HepG2 (cell line): Measurements from ENCODE around the gene FAM163B. TPM values are rescaled to one million over a fixed set of nuclear protein-coding genes. Genes with fewer than 3 reads are reported as not detected.
A peak's percentile ranks its signal among the peaks of the same experiment; 100 is the strongest.

Source experiments
- ATAC-seq: fragments of 200-7000 bp; cut with Tn5 transposase; 3 replicates; pipeline ENCODE4 v1.9.1; 2020; ENCODE audit warnings: mild to moderate bottlenecking, moderate library complexity
- BruUV-seq: library from RNA; stranded (reverse); fragments of 400-500 nt; replicated peaks from 2 replicates; lab custom pipeline; 2021; lab: Mats Ljungman, UMichigan
- CTCF ChIA-PET: fragments of 300-600 bp; formaldehyde crosslinking; extraction: SDS; loops from one replicate; lab custom pipeline; 2021; ENCODE audit warnings: low total read pairs, inconsistent platforms, low intra/inter-chr PET ratio; lab: Yijun Ruan, JAX
- POLR2A ChIA-PET: fragments of 350-600 bp; sonication (Branson Sonifier 250); formaldehyde crosslinking; loops from one replicate; lab custom pipeline; 2020; ENCODE audit warnings: antibody characterized with exemption, inconsistent platforms; lab: Yijun Ruan, JAX
- DNase-seq: peaks from one replicate; pipeline ENCODE4 v3.0.0-alpha.2; 2015; ENCODE audit warnings: low spot score
- FAIRE-seq: peaks from 3 replicates; lab custom pipeline; 2011; peaks lifted over from hg19 to GRCh38; lab: Jason Lieb, UNC
- H2AFZ ChIP-seq: one replicate; pipeline ENCODE4 v1.6.1; 2011; ENCODE audit warnings: low read length, inconsistent platforms
- H3K27ac ChIP-seq: fragments of 300-600 bp; 3 replicates; pipeline ENCODE4 v1.8.0; 2011; ENCODE audit warnings: mixed run types, mild to moderate bottlenecking, mixed read lengths, low read length, inconsistent platforms; ENCODE audit not compliant: insufficient read depth; ENCODE audit errors: extremely low read length
- H3K27me3 ChIP-seq, 2 experiments: fragments of 200-600 bp in 1 of 2; 2 replicates in 1 of 2; 3 replicates in 1 of 2; pipeline versions ENCODE4 v1.6.0 to v1.8.0; 2011; ENCODE audit warnings: low read length in 2 of 2, mild to moderate bottlenecking in 2 of 2, moderate library complexity in 2 of 2, inconsistent platforms in 1 of 2; ENCODE audit not compliant: insufficient read depth in 2 of 2, control insufficient read depth in 1 of 2
- H3K36me3 ChIP-seq, 2 experiments: fragments of 200-600 bp in 1 of 2; replicated peaks in 1 of 2; 2 replicates in 1 of 2; 3 replicates in 1 of 2; pipeline versions ENCODE4 v1.5.1 to v1.8.0; 2011; ENCODE audit warnings: low read length in 2 of 2, inconsistent platforms in 1 of 2; ENCODE audit not compliant: insufficient read depth in 2 of 2, control insufficient read depth in 1 of 2
- H3K4me1 ChIP-seq: 2 replicates; pipeline ENCODE4 v1.5.1; 2012; ENCODE audit warnings: low read length, inconsistent platforms; ENCODE audit not compliant: insufficient read depth
- H3K4me2 ChIP-seq: 2 replicates; pipeline ENCODE4 v1.6.0; 2011; ENCODE audit warnings: low read depth, low read length, inconsistent platforms
- H3K4me3 ChIP-seq, 3 experiments: fragments of 200-600 bp in 1 of 3; sonication (generic), shearing (Covaris generic) in 1 of 3; replicated peaks in 1 of 3; 2 replicates each; pipeline ENCODE4 v1.5.1; 2011 to 2016; ENCODE audit warnings: low read length in 3 of 3, inconsistent platforms in 2 of 3, low read depth in 2 of 3, mild to moderate bottlenecking in 2 of 3, control low read depth in 1 of 3, mixed read lengths in 1 of 3; ENCODE audit not compliant: insufficient read depth in 1 of 3
- H3K79me2 ChIP-seq: one replicate; pipeline ENCODE4 v1.6.1; 2011; ENCODE audit warnings: low read length, inconsistent platforms; ENCODE audit not compliant: insufficient read depth
- H3K9ac ChIP-seq: 2 replicates; pipeline ENCODE4 v1.6.0; 2011; ENCODE audit warnings: mild to moderate bottlenecking, low read depth, low read length, inconsistent platforms; ENCODE audit not compliant: insufficient read depth
- H3K9me3 ChIP-seq: 2 replicates; pipeline ENCODE4 v1.5.1; 2012; ENCODE audit warnings: mild to moderate bottlenecking, low read length
- H4K20me1 ChIP-seq: 2 replicates; pipeline ENCODE4 v1.6.0; 2011; ENCODE audit warnings: inconsistent platforms, mild to moderate bottlenecking, low read length, moderate library complexity; ENCODE audit not compliant: insufficient read depth
- FOSL2 ChIP-seq: sonication (generic); formaldehyde crosslinking; IDR thresholded peaks from 2 replicates; pipeline ENCODE4 v1.4.0; 2020; ENCODE audit warnings: missing genetic modification reagents
- FOXO4 ChIP-seq: sonication (generic); formaldehyde crosslinking; conservative IDR thresholded peaks from 2 replicates; pipeline ENCODE4 v1.8.1; 2023; ENCODE audit warnings: missing genetic modification reagents
- FOXP4 ChIP-seq: sonication (generic); formaldehyde crosslinking; IDR thresholded peaks from 2 replicates; pipeline ENCODE4 v1.4.0; 2020; ENCODE audit warnings: missing genetic modification reagents
- HOXA3 ChIP-seq: sonication (generic); formaldehyde crosslinking; IDR thresholded peaks from 2 replicates; pipeline ENCODE4 v1.5.0; 2020; ENCODE audit warnings: missing genetic modification reagents
- SOX13 ChIP-seq, 3 experiments: fragments of 450-650 bp in 1 of 3; sonication (generic) in 1 of 3; formaldehyde crosslinking in 1 of 3; IDR thresholded peaks in 2 of 3; conservative IDR thresholded peaks in 1 of 3; 2 replicates each; pipeline versions ENCODE4 v1.5.0 to v1.6.1; 2016 to 2020; ENCODE audit warnings: antibody characterized with exemption in 1 of 3, mild to moderate bottlenecking in 1 of 3, missing compliant biosample characterization in 1 of 3, missing genetic modification reagents in 1 of 3, moderate library complexity in 1 of 3
- SOX6 ChIP-seq, 2 experiments: fragments of 450-650 bp in 1 of 2; sonication (generic) in 1 of 2; formaldehyde crosslinking in 1 of 2; IDR thresholded peaks; 2 replicates each; pipeline versions ENCODE4 v1.4.0 to v1.6.1; 2017 to 2020; ENCODE audit warnings: antibody characterized with exemption in 1 of 2, mild to moderate bottlenecking in 1 of 2, missing genetic modification reagents in 1 of 2
- SP1 ChIP-seq, 2 experiments: fragments of 450-650 bp in 1 of 2; sonication (generic) in 1 of 2; formaldehyde crosslinking in 1 of 2; IDR thresholded peaks; 2 replicates each; pipeline versions ENCODE4 v1.4.0 to v1.6.1; 2016 to 2020; ENCODE audit warnings: missing genetic modification reagents in 1 of 2
- TCF7 ChIP-seq: sonication (generic); IDR thresholded peaks from 2 replicates; pipeline ENCODE4 v1.6.1; 2016; ENCODE audit warnings: antibody characterized with exemption, low read depth
- ZMYM4 ChIP-seq: sonication (generic); formaldehyde crosslinking; IDR thresholded peaks from 2 replicates; pipeline ENCODE4 v1.8.1; 2023; ENCODE audit warnings: mild to moderate bottlenecking, missing genetic modification reagents
- ZNF264 ChIP-seq: sonication (generic); formaldehyde crosslinking; IDR thresholded peaks from 2 replicates; pipeline ENCODE4 v1.4.0; 2020; ENCODE audit warnings: missing genetic modification reagents
- ZNF629 ChIP-seq: sonication (generic); formaldehyde crosslinking; conservative IDR thresholded peaks from 2 replicates; pipeline ENCODE4 v1.5.0; 2020; ENCODE audit warnings: missing genetic modification reagents
- ZNF674 ChIP-seq: sonication (generic); formaldehyde crosslinking; IDR thresholded peaks from 2 replicates; pipeline ENCODE4 v1.5.0; 2020; ENCODE audit warnings: low read depth, mild to moderate bottlenecking, missing genetic modification reagents
- ZNF687 ChIP-seq: sonication (generic); formaldehyde crosslinking; IDR thresholded peaks from 2 replicates; pipeline ENCODE4 v1.5.1; 2020; ENCODE audit warnings: mild to moderate bottlenecking, missing genetic modification reagents, moderate library complexity
- ZNF747 ChIP-seq: sonication (generic); formaldehyde crosslinking; IDR thresholded peaks from 2 replicates; pipeline ENCODE4 v1.8.1; 2023; ENCODE audit warnings: missing genetic modification reagents, mild to moderate bottlenecking, borderline replicate concordance
- WGBS: methylation state at CpG from one replicate; pipeline ENCODE4 v1.1.6; 2017; ENCODE audit warnings: low lambda C conversion rate; 5-methylcytosine and 5-hydroxymethylcytosine counted together
- in situ Hi-C: cut with HindIII; loops from 2 replicates; pipeline ENCODE4 v1.10.0; 2017; ENCODE audit warnings: low pct_unique_long_range_greater_than_20kb; ENCODE audit not compliant: extremely low pct_ligation_motif_present
- intact Hi-C: fragments of 100-400 bp; cut with micrococcal nuclease; formaldehyde crosslinking; loops from one replicate; pipeline ENCODE4 v1.10.0; 2022; ENCODE audit not compliant: unreplicated experiment
- polyA plus RNA-seq, 8 experiments: library from polyadenylated mRNA; depleted of rRNA in 3 of 8; stranded (reverse) in 7 of 8; unstranded in 1 of 8; fragments of >200 nt; fragmentation: Illumina TruSeq in 4 of 8; extraction: Trizol in 4 of 8; gene quantifications; 2 replicates each; pipeline versions ENCODE4 v1.2.1 to v1.2.3, GENCODE V29; 2011 to 2016; ENCODE audit warnings: low read depth in 4 of 8, missing spikeins in 1 of 8, mixed read lengths in 1 of 8; ENCODE audit not compliant: insufficient read depth in 1 of 8
- total RNA-seq, 5 experiments: library from RNA; depleted of rRNA; stranded (reverse); fragments of >200 nt; fragmentation: Illumina TruSeq; extraction: Trizol; gene quantifications; 2 replicates each; pipeline ENCODE4 v1.2.3, GENCODE V29; 2016; ENCODE audit warnings: low read depth in 1 of 5

Gene FAM163B
- total and polyA plus RNA-seq, 2 of the 13 experiments (the other 11 are each of a cell fraction or from before 2014, with no cell fraction given): not detected

GRCh38 chr9:133558191-133559126 lies 50.7 kb downstream of the FAM163B start:
- CTCF ChIA-PET: no interaction called here
- Histone ChIP-seq H3K27ac (no peak overlapping the region), H3K4me1 (peaks cover 20% of the 10 kb centered on the region), H3K4me3 (no peak overlapping the region), H2AFZ (no peak overlapping the region), H4K20me1 (no peaks in the 10 kb centered on the region), H3K27me3 (peaks cover 0 to 3% of the 10 kb centered on the region in 2 experiments; a peak in 2 of 5 replicates), H3K4me2 (no peak overlapping the region), H3K9me3 (no peaks in the 10 kb centered on the region), H3K79me2 (no peaks in the 10 kb centered on the region), H3K9ac (no peak overlapping the region), H3K36me3 (no peaks in the 10 kb centered on the region)
- WGBS: 48% methylated on average over 22 of the region's 31 CpGs
- DNase-seq: peak; percentile 68
- POLR2A ChIA-PET: no interaction called here
- no peak for FAIRE-seq
- peak; percentile 43; the same call in 2 of the 3 replicates for ATAC-seq
- intact Hi-C loops: no loop called here
- in situ Hi-C loops: no loop called here
- no TSS peak for BruUV-seq
- TF ChIP-seq SOX13 (IDR thresholded peaks at IDR 0.05): no peak
- TF ChIP-seq SOX13 (CRISPR knock-in tag; conservative IDR thresholded peaks at IDR 0.05 in 1 of 2, IDR thresholded peaks at IDR 0.05 in 1 of 2): 0 out of 4 replicates have a peak, but pooled peaks of 1 of the 2 experiments have one; percentile 13
- peak; percentile 72 for TF ChIP-seq FOSL2 (CRISPR knock-in tag)
- TF ChIP-seq ZNF747 (CRISPR knock-in tag): no peak
- no peak for TF ChIP-seq SOX6 (IDR thresholded peaks at IDR 0.05)
- TF ChIP-seq SOX6 (CRISPR knock-in tag; IDR thresholded peaks at IDR 0.05): 0 out of 2 replicates have a peak, but pooled peaks have one; percentile 20
- TF ChIP-seq ZNF629 (CRISPR knock-in tag): no peak
- TF ChIP-seq SP1 (IDR thresholded peaks at IDR 0.05): no peak
- TF ChIP-seq SP1 (CRISPR knock-in tag; IDR thresholded peaks at IDR 0.05): no peak
- TF ChIP-seq FOXO4 (CRISPR knock-in tag): no peak
- no peak for TF ChIP-seq ZMYM4
- no peak for TF ChIP-seq ZNF264
- TF ChIP-seq ZNF687: 0 out of 2 replicates have a peak, but pooled peaks have one; percentile 34
- TF ChIP-seq ZNF674 (CRISPR knock-in tag): no peak
- 0 out of 2 replicates have a peak, but pooled peaks have one; percentile 18 for TF ChIP-seq FOXP4 (CRISPR knock-in tag)
- no peak for TF ChIP-seq HOXA3 (CRISPR knock-in tag)
- peak; percentile 73; the same call in 1 of the 2 replicates for TF ChIP-seq TCF7
